Measurements from ENCODE around the gene LGALS7B.
"Not testable (repeated sequence)": the region's sequence is repeated elsewhere in the genome, so short reads cannot be mapped to it uniquely, and the experiment has no call there.

The LGALS7B gene

GRCh38 chr19:38788478-38789243 lies at the start of gene LGALS7B:
Gene LGALS7B, plus strand, starts transcription at chr19:38789200. Its CDS starts 27 bp downstream, at chr19:38789227.
- no peak for DNase-seq (ENCODE audit: low read depth)

GRCh38 chr19:38739440-38740256 lies 49.4 kb upstream of the LGALS7B start:
- DNase-seq (ENCODE audit: low read depth) = no peak

- DNase-seq (ENCODE audit: low read depth) = no peak
Measured at GRCh38 chr19:38740257-38740592, 48.8 kb upstream of the LGALS7B start.

GRCh38 chr19:38740932-38741331 lies 48.1 kb upstream of the LGALS7B start:
- DNase-seq (ENCODE audit: low read depth) = no peak

GRCh38 chr19:38741670-38742069 lies 47.3 kb upstream of the LGALS7B start:
- no peak for DNase-seq (ENCODE audit: low read depth)

- no peak for DNase-seq (ENCODE audit: low read depth)
Measured at GRCh38 chr19:38742296-38742695, 46.7 kb upstream of the LGALS7B start.

GRCh38 chr19:38742906-38743305 lies 46.1 kb upstream of the LGALS7B start:
- no peak for DNase-seq (ENCODE audit: low read depth)

- DNase-seq (ENCODE audit: low read depth) = no peak
Measured at GRCh38 chr19:38743394-38744297, 45.4 kb upstream of the LGALS7B start.

- DNase-seq (ENCODE audit: low read depth) = no peak
Measured at GRCh38 chr19:38744298-38744681, 44.7 kb upstream of the LGALS7B start, which contains the start of gene CAPN12. Gene CAPN12, minus strand, starts transcription at chr19:38744474. Its CDS starts 309 bp downstream, at chr19:38744165.

GRCh38 chr19:38744874-38745273 lies 44.1 kb upstream of the LGALS7B start:
- no peak for DNase-seq (ENCODE audit: low read depth)

GRCh38 chr19:38745316-38745715 lies 43.7 kb upstream of the LGALS7B start:
- DNase-seq (ENCODE audit: low read depth) = no peak

GRCh38 chr19:38753783-38754182 lies 35.2 kb upstream of the LGALS7B start:
- not testable (repeated sequence) for DNase-seq (ENCODE audit: low read depth)

- DNase-seq (ENCODE audit: low read depth) = not testable (repeated sequence)
Measured at GRCh38 chr19:38754196-38754595, 34.8 kb upstream of the LGALS7B start.

- no peak for DNase-seq (ENCODE audit: low read depth)
Measured at GRCh38 chr19:38759590-38760003, 29.4 kb upstream of the LGALS7B start.

- not testable (repeated sequence) for DNase-seq (ENCODE audit: low read depth)
Measured at GRCh38 chr19:38760805-38761517, 28.0 kb upstream of the LGALS7B start.

GRCh38 chr19:38761884-38762389 lies 27.1 kb upstream of the LGALS7B start:
- DNase-seq (ENCODE audit: low read depth) = not testable (repeated sequence)

- DNase-seq (ENCODE audit: low read depth) = no peak
Measured at GRCh38 chr19:38763795-38764220, 25.2 kb upstream of the LGALS7B start.

GRCh38 chr19:38765214-38765613 lies 23.8 kb upstream of the LGALS7B start:
- no peak for DNase-seq (ENCODE audit: low read depth)

- DNase-seq (ENCODE audit: low read depth) = no peak
Measured at GRCh38 chr19:38766276-38767047, 22.5 kb upstream of the LGALS7B start.

- no peak for DNase-seq (ENCODE audit: low read depth)
Measured at GRCh38 chr19:38769635-38770211, 19.3 kb upstream of the LGALS7B start.
